Measurements from ENCODE around the gene FBXO38. TPM values are rescaled to one million over a fixed set of nuclear protein-coding genes. Genes with fewer than 3 reads are reported as not detected.

Gene FBXO38
- total RNA-seq, 2 experiments from 2014 or later: 52.2 to 52.3 TPM

DNA sequence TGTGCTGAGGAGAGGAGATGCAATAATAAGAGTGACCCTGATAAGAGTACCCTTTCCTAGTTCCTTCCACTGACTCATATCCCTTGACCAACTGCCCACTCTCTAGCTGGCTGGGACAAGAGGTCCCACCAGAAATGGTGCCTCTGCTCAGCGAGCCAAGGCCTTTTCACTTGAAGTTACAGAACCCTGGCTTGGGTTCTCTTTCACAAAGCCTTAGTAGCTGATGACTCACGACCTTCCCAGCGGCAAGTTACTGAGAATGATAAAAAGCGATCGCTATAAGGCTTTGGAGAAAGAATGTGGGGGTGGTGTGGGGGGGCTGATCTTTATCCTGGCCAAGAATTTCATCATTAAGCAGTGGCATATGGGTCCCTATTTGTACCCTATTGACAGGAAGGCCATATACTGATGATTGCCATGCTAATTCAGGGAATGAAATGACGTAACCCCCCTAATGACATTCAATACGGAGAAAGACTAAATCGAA, 90.3 kb downstream of the FBXO38 start:
- no peaks in the 10 kb centered on the region for H3K36me3 Mint-ChIP-seq
- peaks cover 31% of the 10 kb centered on the region for H3K27me3 Mint-ChIP-seq
- ATAC-seq: no peak
- CTCF ChIA-PET: interaction anchor here (1.1 kb wide), 1 partner anchor 10 kb away, joined by 4 read pairs; no protein-coding TSS in a partner anchor
- H3K27ac Mint-ChIP-seq: no peak overlapping the region
- no peak overlapping the region for H3K4me3 Mint-ChIP-seq
- no peaks in the 10 kb centered on the region for H3K9me3 Mint-ChIP-seq (ENCODE audit: low read depth)
- no peaks in the 10 kb centered on the region for H3K4me1 Mint-ChIP-seq
- DNase-seq: no peak

GRCh38 chr5:148476302-148476701, 92.5 kb downstream of the FBXO38 start:
- H3K27ac Mint-ChIP-seq: no peak overlapping the region
- H3K9me3 Mint-ChIP-seq (ENCODE audit: low read depth): no peaks in the 10 kb centered on the region
- CTCF ChIA-PET: interaction anchor here (1.7 kb wide), 1 partner anchor 255 kb away, joined by 5 read pairs; no protein-coding TSS in a partner anchor

DNA sequence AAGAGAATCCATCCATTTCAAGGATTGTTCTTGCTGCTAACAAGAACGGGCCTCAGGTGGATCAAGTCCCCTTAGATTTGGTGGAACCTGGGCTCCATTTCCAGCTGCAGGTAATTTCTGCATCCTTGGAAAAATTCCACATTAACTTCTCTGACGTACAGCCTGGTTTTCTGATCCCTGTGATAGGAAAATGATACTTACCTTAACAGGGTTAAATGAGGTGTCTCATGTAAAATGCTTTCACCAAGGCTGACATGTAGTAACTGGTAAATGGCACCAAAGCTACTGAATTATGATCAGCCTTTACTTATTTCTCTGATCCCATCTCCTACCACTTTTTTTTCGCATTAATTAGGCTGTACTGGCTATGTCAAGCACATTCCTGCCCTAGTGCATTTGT, 93.7 kb downstream of the FBXO38 start:
- Mint-ChIP-seq H3K36me3 (no peaks in the 10 kb centered on the region), H3K27ac (no peak overlapping the region), H3K27me3 (peaks cover 28% of the 10 kb centered on the region), H3K4me1 (no peaks in the 10 kb centered on the region), H3K9me3 (ENCODE audit: low read depth) (no peaks in the 10 kb centered on the region), H3K4me3 (no peak overlapping the region)
- no peak for ATAC-seq
- no peak for DNase-seq
- CTCF ChIA-PET: interaction anchor here (1.7 kb wide), 1 partner anchor 254 kb away, joined by 5 read pairs; no protein-coding TSS in a partner anchor

More at GRCh38 chr5:148476302-148476701, 92.5 kb downstream of the FBXO38 start:
- Mint-ChIP-seq H3K27me3 (peaks cover 28% of the 10 kb centered on the region), H3K36me3 (no peaks in the 10 kb centered on the region), H3K4me3 (no peak overlapping the region), H3K4me1 (no peaks in the 10 kb centered on the region)
- no peak for ATAC-seq
- DNase-seq: no peak

GRCh38 chr5:148482196-148482595, 98.4 kb downstream of the FBXO38 start:
- ATAC-seq: no peak
- H3K4me3 Mint-ChIP-seq: no peak overlapping the region
- H3K27ac Mint-ChIP-seq: no peak overlapping the region
- H3K36me3 Mint-ChIP-seq: no peaks in the 10 kb centered on the region
- CTCF ChIA-PET: interaction anchor here (0.7 to 3.0 kb wide), 8 partner anchors 13 to 302 kb away, joined by 3 to 11 read pairs (median 3); no protein-coding TSS in a partner anchor
- no peak for DNase-seq
- peaks cover 40% of the 10 kb centered on the region for H3K27me3 Mint-ChIP-seq
- peaks cover 4% of the 10 kb centered on the region for H3K4me1 Mint-ChIP-seq
- no peaks in the 10 kb centered on the region for H3K9me3 Mint-ChIP-seq (ENCODE audit: low read depth)

DNA sequence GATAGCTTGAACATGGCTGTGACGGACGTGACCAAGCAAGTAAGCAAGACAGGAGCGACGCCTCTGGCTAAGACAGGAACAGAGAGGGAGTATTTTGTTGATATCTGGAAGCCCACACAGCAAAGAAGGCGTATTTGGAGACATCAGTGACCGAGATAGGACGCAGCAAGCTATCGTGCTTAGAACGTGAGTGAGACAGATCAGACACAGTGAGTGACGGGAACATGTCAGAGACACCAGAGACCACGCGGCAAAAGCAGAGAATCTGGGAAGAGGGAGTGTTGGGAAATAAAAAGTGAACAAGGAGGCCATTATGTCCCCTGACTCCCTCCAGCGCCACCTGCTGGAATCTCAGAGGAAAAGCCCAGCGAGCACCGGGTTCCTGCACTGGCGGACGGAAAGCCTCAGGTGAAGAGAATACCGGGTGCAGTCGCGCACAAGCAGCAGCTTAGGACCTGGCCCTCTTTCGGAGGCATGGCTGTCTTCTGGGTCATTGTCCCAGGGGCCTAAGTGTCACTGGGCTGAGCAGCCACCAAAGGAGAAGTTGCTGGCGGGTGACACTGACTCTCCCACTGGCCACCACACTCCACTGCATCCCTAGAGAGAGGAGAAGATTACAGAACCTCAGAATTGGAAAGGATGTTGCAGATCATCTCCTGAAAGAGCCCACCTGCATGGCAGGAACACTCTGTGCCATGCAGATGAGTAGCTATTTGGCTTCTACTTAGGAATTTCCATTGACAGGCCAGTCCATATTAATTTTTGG, 99.1 kb downstream of the FBXO38 start:
- peaks cover 44% of the 10 kb centered on the region for H3K27me3 Mint-ChIP-seq
- CTCF ChIA-PET: interaction anchor here (0.7 to 3.0 kb wide), 13 partner anchors 9 to 303 kb away, joined by 3 to 11 read pairs (median 3); no protein-coding TSS in a partner anchor
- H3K4me3 Mint-ChIP-seq: no peak overlapping the region
- H3K27ac Mint-ChIP-seq: no peak overlapping the region
- ATAC-seq (peak; percentile 78), DNase-seq (peak; percentile 75)
- H3K4me1 Mint-ChIP-seq: peaks cover 4% of the 10 kb centered on the region
- H3K9me3 Mint-ChIP-seq (ENCODE audit: low read depth): no peaks in the 10 kb centered on the region
- H3K36me3 Mint-ChIP-seq: no peaks in the 10 kb centered on the region

DNA sequence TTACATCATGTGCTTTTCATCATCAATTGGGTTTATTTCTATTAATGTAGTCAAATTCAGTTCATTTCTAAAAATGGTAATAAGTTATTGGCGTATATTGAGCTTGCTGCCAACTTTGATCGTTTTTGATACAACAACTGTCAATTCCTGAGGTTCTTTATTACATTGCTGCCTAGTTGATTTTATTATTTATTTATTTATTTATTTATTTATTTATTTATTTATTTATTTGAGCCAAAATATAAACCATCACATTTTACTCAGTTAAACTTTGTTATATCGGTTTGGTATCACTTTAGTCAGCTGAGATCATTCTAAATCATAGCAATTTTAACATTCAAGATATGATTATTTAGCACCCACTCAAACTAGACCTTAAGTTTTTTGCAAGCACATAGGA, 100.0 kb downstream of the FBXO38 start:
- ATAC-seq (no peak), DNase-seq (no peak)
- Mint-ChIP-seq H3K9me3 (ENCODE audit: low read depth) (no peaks in the 10 kb centered on the region), H3K4me1 (peaks cover 4% of the 10 kb centered on the region), H3K27me3 (peaks cover 41% of the 10 kb centered on the region), H3K36me3 (no peaks in the 10 kb centered on the region), H3K4me3 (no peak overlapping the region), H3K27ac (no peak overlapping the region)
- CTCF ChIA-PET: interaction anchor here (0.8 to 3.0 kb wide), 7 partner anchors 10 to 304 kb away, joined by 3 to 9 read pairs (median 4); no protein-coding TSS in a partner anchor

GRCh38 chr5:148484651-148485050, 100.9 kb downstream of the FBXO38 start:
- Mint-ChIP-seq H3K9me3 (ENCODE audit: low read depth) (no peaks in the 10 kb centered on the region), H3K36me3 (no peaks in the 10 kb centered on the region), H3K27ac (no peak overlapping the region), H3K4me3 (no peak overlapping the region), H3K4me1 (peaks cover 4% of the 10 kb centered on the region), H3K27me3 (peaks cover 47% of the 10 kb centered on the region)
- CTCF ChIA-PET: interaction anchor here (1.1 to 3.0 kb wide), 2 partner anchors 26 to 246 kb away, joined by 3 to 9 read pairs; no protein-coding TSS in a partner anchor
- DNase-seq (no peak), ATAC-seq (no peak)

DNA sequence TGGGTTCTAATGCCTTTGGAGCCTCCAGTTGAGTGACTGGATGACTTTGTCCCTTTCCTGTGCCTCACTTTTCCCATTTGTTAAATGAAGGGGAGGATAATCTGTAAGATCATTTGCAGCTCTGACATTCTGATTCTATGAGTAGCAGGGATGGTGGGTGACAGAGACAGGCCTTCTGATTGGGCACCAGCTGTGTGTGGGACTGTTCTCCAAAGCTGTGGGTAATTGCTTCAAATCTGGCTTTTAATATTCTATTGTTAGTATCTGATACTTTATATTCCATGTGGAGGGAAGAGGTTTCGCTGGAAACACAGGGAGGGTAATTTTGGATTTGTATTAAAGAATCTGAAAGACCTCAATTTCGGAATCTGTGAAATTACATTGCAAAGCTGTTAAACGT, 102.7 kb downstream of the FBXO38 start:
- Mint-ChIP-seq H3K27me3 (peaks cover 55% of the 10 kb centered on the region), H3K9me3 (ENCODE audit: low read depth) (no peaks in the 10 kb centered on the region), H3K36me3 (no peaks in the 10 kb centered on the region), H3K4me3 (no peak overlapping the region), H3K4me1 (peaks cover 4% of the 10 kb centered on the region), H3K27ac (no peak overlapping the region)
- DNase-seq: no peak
- CTCF ChIA-PET: interaction anchor here (0.9 kb wide), 1 partner anchor 244 kb away, joined by 3 read pairs; no protein-coding TSS in a partner anchor
- no peak for ATAC-seq

- Mint-ChIP-seq H3K9me3 (ENCODE audit: low read depth) (no peaks in the 10 kb centered on the region), H3K27me3 (peaks cover 58% of the 10 kb centered on the region), H3K36me3 (no peaks in the 10 kb centered on the region), H3K4me1 (no peaks in the 10 kb centered on the region), H3K27ac (no peak overlapping the region), H3K4me3 (no peak overlapping the region)
- no peak for DNase-seq
- ATAC-seq: no peak
- CTCF ChIA-PET: no interaction called here
Observed at GRCh38 chr5:148488757-148489156, 105.0 kb downstream of the FBXO38 start.

- peaks cover 56% of the 10 kb centered on the region for H3K27me3 Mint-ChIP-seq
- H3K4me1 Mint-ChIP-seq: no peaks in the 10 kb centered on the region
- H3K27ac Mint-ChIP-seq: no peak overlapping the region
- no peaks in the 10 kb centered on the region for H3K9me3 Mint-ChIP-seq (ENCODE audit: low read depth)
- ATAC-seq (no peak), DNase-seq (no peak)
- no peak overlapping the region for H3K4me3 Mint-ChIP-seq
- no peaks in the 10 kb centered on the region for H3K36me3 Mint-ChIP-seq
- CTCF ChIA-PET: no interaction called here
Observed at GRCh38 chr5:148491015-148491792, 107.4 kb downstream of the FBXO38 start.

DNA sequence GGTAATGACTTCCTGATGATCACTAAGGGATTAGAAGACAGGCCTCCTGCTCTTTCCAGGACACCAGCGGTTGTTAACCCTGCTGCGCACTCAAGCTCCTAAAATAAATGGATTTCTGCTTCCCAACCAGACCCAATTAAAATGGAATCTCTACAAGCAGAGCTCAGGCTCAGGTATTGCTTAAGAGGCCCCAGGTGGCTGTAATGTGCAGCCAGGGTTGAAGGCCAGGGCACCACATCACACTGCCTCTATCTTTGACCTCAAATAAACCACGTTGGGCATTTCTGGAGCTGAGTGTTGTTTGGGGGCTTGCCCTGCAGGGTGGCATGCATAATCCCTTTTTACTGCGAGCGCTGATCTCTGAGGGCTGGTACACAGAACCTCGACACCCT, 108.0 kb downstream of the FBXO38 start:
- CTCF ChIA-PET: no interaction called here
- H3K36me3 Mint-ChIP-seq: no peaks in the 10 kb centered on the region
- H3K27me3 Mint-ChIP-seq: peaks cover 50% of the 10 kb centered on the region
- no peaks in the 10 kb centered on the region for H3K9me3 Mint-ChIP-seq (ENCODE audit: low read depth)
- no peak overlapping the region for H3K4me3 Mint-ChIP-seq
- DNase-seq (no peak), ATAC-seq (no peak)
- no peak overlapping the region for H3K27ac Mint-ChIP-seq
- no peaks in the 10 kb centered on the region for H3K4me1 Mint-ChIP-seq

- Mint-ChIP-seq H3K4me1 (no peaks in the 10 kb centered on the region), H3K36me3 (no peaks in the 10 kb centered on the region), H3K4me3 (no peak overlapping the region), H3K27me3 (peaks cover 44% of the 10 kb centered on the region), H3K27ac (no peak overlapping the region), H3K9me3 (ENCODE audit: low read depth) (no peaks in the 10 kb centered on the region)
- DNase-seq: no peak
- no peak for ATAC-seq
- CTCF ChIA-PET: interaction anchor here (1.0 kb wide), 1 partner anchor 239 kb away, joined by 4 read pairs; no protein-coding TSS in a partner anchor
Observed at GRCh38 chr5:148492351-148492750, 108.6 kb downstream of the FBXO38 start.

Measured in activated CD8-positive, alpha-beta memory T cell treated with anti-CD3 and anti-CD28 coated beads, Interleukin-2, amount 10 ng/mL, durations not matched to agents 7 days and 5 days (primary cell).